HepG2 (cell line): ENCODE measurements around the gene ELAVL3.
A peak's percentile ranks its signal among the peaks of the same experiment; 100 is the strongest.

Source experiments
- ATF5 ChIP-seq: sonication (generic); formaldehyde crosslinking; IDR thresholded peaks from 2 replicates; pipeline ENCODE4 v1.4.0; 2020; ENCODE audit warnings: mild to moderate bottlenecking, low read depth, missing genetic modification reagents
- CEBPB ChIP-seq: IDR thresholded peaks from 2 replicates; pipeline ENCODE4 v1.6.1; 2011; ENCODE audit warnings: low read depth, low read length, improper control_type of control experiment, borderline replicate concordance
- CTCF ChIP-seq: sonication (generic); formaldehyde crosslinking; IDR thresholded peaks from 2 replicates; pipeline ENCODE4 v1.5.0; 2020; ENCODE audit warnings: mild to moderate bottlenecking, missing genetic modification reagents, moderate library complexity
- ELF1 ChIP-seq: sonication (generic); formaldehyde crosslinking; IDR thresholded peaks from 2 replicates; pipeline ENCODE4 v1.4.0; 2020; ENCODE audit warnings: missing genetic modification reagents
- HNRNPUL1 ChIP-seq: fragments of 200-400 bp; formaldehyde crosslinking; IDR thresholded peaks from 2 replicates; pipeline ENCODE4 v1.6.1; 2017; ENCODE audit warnings: low read depth, mild to moderate bottlenecking, low read length, moderate library complexity
- POLR2A ChIP-seq, 2 experiments: IDR thresholded peaks; 2 replicates each; pipeline ENCODE4 v1.6.1; 2011; ENCODE audit warnings: low read depth in 2 of 2, low read length in 2 of 2, mild to moderate bottlenecking in 1 of 2, moderate library complexity in 1 of 2; ENCODE audit not compliant: insufficient read depth in 1 of 2
- POLR2AphosphoS5 ChIP-seq: IDR thresholded peaks from 2 replicates; pipeline ENCODE4 v1.6.1; 2012; ENCODE audit warnings: low read depth, low read length
- RAD21 ChIP-seq: fragments of 450-650 bp; formaldehyde crosslinking; IDR thresholded peaks from 2 replicates; pipeline ENCODE4 v1.5.0; 2020; ENCODE audit warnings: mild to moderate bottlenecking
- RFX5 ChIP-seq: IDR thresholded peaks from 2 replicates; pipeline ENCODE4 v1.6.1; 2011; ENCODE audit warnings: low read depth, low read length, improper control_type of control experiment
- SMAD1 ChIP-seq: sonication (generic); formaldehyde crosslinking; IDR thresholded peaks from 2 replicates; pipeline ENCODE4 v1.4.0; 2020; ENCODE audit warnings: missing genetic modification reagents, low read depth, mild to moderate bottlenecking, borderline replicate concordance
- TP53 ChIP-seq: sonication (generic); formaldehyde crosslinking; conservative IDR thresholded peaks from 2 replicates; pipeline ENCODE4 v1.4.0; 2020; ENCODE audit warnings: missing genetic modification reagents
- ZBTB1 ChIP-seq: sonication (generic); formaldehyde crosslinking; IDR thresholded peaks from 2 replicates; pipeline ENCODE4 v1.4.0; 2020; ENCODE audit warnings: missing genetic modification reagents, borderline replicate concordance
- ZNF143 ChIP-seq: sonication (generic); formaldehyde crosslinking; IDR thresholded peaks from 2 replicates; pipeline ENCODE4 v1.4.0; 2020; ENCODE audit warnings: missing genetic modification reagents

GRCh38 chr19:11446652-11447301, 34.1 kb downstream of the ELAVL3 start:
- TF ChIP-seq HNRNPUL1 (no peak), TP53 (no peak), ZBTB1 (CRISPR knock-in tag) (no peak), POLR2AphosphoS5 (no peak), SMAD1 (CRISPR knock-in tag) (no peak), ZNF143 (CRISPR knock-in tag) (no peak), CEBPB (no peak), RAD21 (CRISPR knock-in tag) (peak; percentile 91), RFX5 (no peak), ELF1 (CRISPR knock-in tag) (no peak), ATF5 (CRISPR knock-in tag) (no peak), CTCF (CRISPR knock-in tag) (peak; percentile 90), POLR2A (IDR thresholded peaks at IDR 0.05; ENCODE audit: insufficient read depth in 1 of 2, low read depth in 2 of 2, low read length in 2 of 2) (no peak)
